RWPE2 (cell line): ENCODE results near the gene PIK3C2A.

Experiments used
- ATAC-seq: fragments of 200-7000 bp; cut with Tn5 transposase; 3 replicates; pipeline ENCODE4 v1.9.1; 2021; ENCODE audit warnings: low read depth
- DNase-seq: peaks from one replicate; pipeline ENCODE4 v3.0.0-alpha.2; 2020; ENCODE audit warnings: low spot score
- H3K27ac ChIP-seq: fragments of 450-650 bp; 2 replicates; pipeline ENCODE4 v1.5.1; 2017; ENCODE audit warnings: mild to moderate bottlenecking; ENCODE audit not compliant: poor library complexity, severe bottlenecking
- H3K27me3 ChIP-seq: fragments of 250-450 bp; sonication (Bioruptor Pico); 2 replicates; pipeline ENCODE4 v1.5.1; 2021; ENCODE audit warnings: mild to moderate bottlenecking, moderate library complexity; ENCODE audit not compliant: insufficient read depth, poor library complexity, severe bottlenecking
- H3K36me3 ChIP-seq: fragments of 250-450 bp; sonication (Bioruptor Pico); 2 replicates; pipeline ENCODE4 v1.5.1; 2020; ENCODE audit warnings: low read depth, mild to moderate bottlenecking, moderate library complexity
- H3K4me1 ChIP-seq: fragments of 250-450 bp; sonication (Bioruptor Pico); 2 replicates; pipeline ENCODE4 v1.5.1; 2021; ENCODE audit warnings: mild to moderate bottlenecking, moderate library complexity; ENCODE audit not compliant: insufficient read depth, poor library complexity, severe bottlenecking
- H3K4me3 ChIP-seq: fragments of 250-450 bp; sonication (Bioruptor Pico); 2 replicates; pipeline ENCODE4 v1.5.1; 2021; ENCODE audit warnings: mild to moderate bottlenecking, moderate library complexity; ENCODE audit not compliant: severe bottlenecking
- H3K9me3 ChIP-seq: fragments of 250-450 bp; sonication (Bioruptor Pico); 2 replicates; pipeline ENCODE4 v1.5.1; 2021; ENCODE audit warnings: mild to moderate bottlenecking, moderate library complexity; ENCODE audit not compliant: severe bottlenecking
- CTCF ChIP-seq: fragments of 450-650 bp; IDR thresholded peaks from one replicate; pipeline ENCODE4 v1.5.1; 2017; ENCODE audit warnings: mild to moderate bottlenecking, moderate library complexity; ENCODE audit not compliant: poor library complexity, severe bottlenecking

PIK3C2A gene

GRCh38 chr11:17188675-17189074 lies 19.1 kb downstream of the PIK3C2A start:
- Histone ChIP-seq H3K4me3 (no peak overlapping the region), H3K9me3 (no peaks in the 10 kb centered on the region), H3K27me3 (no peaks in the 10 kb centered on the region), H3K27ac (no peak overlapping the region), H3K36me3 (peaks cover 21% of the 10 kb centered on the region), H3K4me1 (no peaks in the 10 kb centered on the region)
- TF ChIP-seq CTCF = no peak
- no peak for DNase-seq
- ATAC-seq = no peak

GRCh38 chr11:17186932-17187692 lies 20.7 kb downstream of the PIK3C2A start:
- no peak overlapping the region for H3K27ac ChIP-seq
- H3K4me1 ChIP-seq = no peaks in the 10 kb centered on the region
- DNase-seq (no peak), ATAC-seq (no peak)
- H3K36me3 ChIP-seq = peaks cover 18% of the 10 kb centered on the region
- no peaks in the 10 kb centered on the region for H3K27me3 ChIP-seq
- TF ChIP-seq CTCF = no peak
- H3K9me3 ChIP-seq = no peaks in the 10 kb centered on the region
- H3K4me3 ChIP-seq = no peak overlapping the region

- no peaks in the 10 kb centered on the region for H3K27me3 ChIP-seq
- ATAC-seq = no peak
- no peak overlapping the region for H3K4me3 ChIP-seq
- no peak for DNase-seq
- no peak for TF ChIP-seq CTCF
- H3K36me3 ChIP-seq = peaks cover 12% of the 10 kb centered on the region
- H3K9me3 ChIP-seq = no peaks in the 10 kb centered on the region
- H3K4me1 ChIP-seq = no peaks in the 10 kb centered on the region
- H3K27ac ChIP-seq = no peak overlapping the region
These were observed 21.8 kb downstream of the PIK3C2A start for GRCh38 chr11:17185938-17186337.

DNA sequence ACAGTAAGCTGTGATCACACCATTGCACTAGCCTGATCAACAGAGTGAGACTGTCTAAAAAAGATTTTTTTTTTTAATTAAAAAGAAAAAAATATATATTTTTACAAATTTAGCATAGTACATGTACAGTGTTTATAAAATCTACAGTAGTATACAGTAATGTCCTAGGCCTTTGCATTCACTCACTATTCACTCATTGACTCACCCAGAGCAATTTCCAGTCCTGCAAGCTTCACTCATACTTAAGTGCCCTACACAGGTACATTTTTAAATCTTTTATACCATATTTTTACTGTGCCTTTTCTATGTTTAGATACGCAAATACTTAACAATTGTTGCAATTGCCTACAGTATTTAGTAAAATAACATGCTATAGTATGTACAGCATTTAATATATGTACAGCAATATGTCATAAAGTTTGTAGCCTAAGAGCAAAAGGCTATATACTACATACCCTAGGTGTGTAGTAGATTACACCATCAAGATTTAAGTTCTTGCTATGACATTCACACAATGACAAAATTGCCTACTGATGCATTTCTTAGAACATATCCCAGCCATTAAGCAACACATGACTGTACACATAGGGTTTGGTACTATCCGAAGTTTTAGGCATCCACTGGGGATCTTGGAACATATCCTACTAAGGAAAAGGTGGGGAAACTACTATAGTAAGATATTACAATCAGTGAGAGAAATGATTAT lies 22.8 kb downstream of the PIK3C2A start:
- no peak overlapping the region for H3K4me3 ChIP-seq
- no peaks in the 10 kb centered on the region for H3K9me3 ChIP-seq
- TF ChIP-seq CTCF = no peak
- DNase-seq (no peak), ATAC-seq (no peak)
- no peak overlapping the region for H3K27ac ChIP-seq
- H3K36me3 ChIP-seq = peaks cover 12% of the 10 kb centered on the region
- H3K27me3 ChIP-seq = no peaks in the 10 kb centered on the region
- H3K4me1 ChIP-seq = no peaks in the 10 kb centered on the region

GRCh38 chr11:17183836-17184235 lies 23.9 kb downstream of the PIK3C2A start:
- Histone ChIP-seq H3K9me3 (no peaks in the 10 kb centered on the region), H3K27me3 (no peaks in the 10 kb centered on the region), H3K27ac (no peak overlapping the region), H3K4me1 (no peaks in the 10 kb centered on the region), H3K36me3 (peaks cover 12% of the 10 kb centered on the region), H3K4me3 (no peak overlapping the region)
- DNase-seq (no peak), ATAC-seq (no peak)
- TF ChIP-seq CTCF = no peak
